ENCODE data around the gene FRMD4B.

FRMD4B gene

GRCh38 chr3:69186575-69187093 is 199.3 kb downstream of the FRMD4B start:
- in situ Hi-C loops (cut with HindIII; ENCODE audit: low sequenced_read_pairs), result no loop called here

GRCh38 chr3:69182588-69183316 is 203.1 kb downstream of the FRMD4B start:
- in situ Hi-C loops (cut with HindIII; ENCODE audit: low sequenced_read_pairs), result no loop called here

- in situ Hi-C loops (cut with HindIII; ENCODE audit: low sequenced_read_pairs), result no loop called here
Observed at GRCh38 chr3:69181592-69182211, 204.2 kb downstream of the FRMD4B start.

GRCh38 chr3:69180869-69181591 is 204.9 kb downstream of the FRMD4B start:
- in situ Hi-C loops (cut with HindIII; ENCODE audit: low sequenced_read_pairs), result no loop called here

- in situ Hi-C loops (cut with HindIII; ENCODE audit: low sequenced_read_pairs), result loop anchor here (5.0 kb wide), 2 partner anchors 67 to 112 kb away; no protein-coding TSS in a partner anchor
Observed at GRCh38 chr3:69179740-69180372, 206.0 kb downstream of the FRMD4B start.

- in situ Hi-C loops (cut with HindIII; ENCODE audit: low sequenced_read_pairs), result loop anchor here (5.0 kb wide), 2 partner anchors 68 to 113 kb away; no protein-coding TSS in a partner anchor
Observed at GRCh38 chr3:69178838-69179739, 206.8 kb downstream of the FRMD4B start.

- in situ Hi-C loops (cut with HindIII; ENCODE audit: low sequenced_read_pairs), result loop anchor here (5.0 kb wide), 2 partner anchors 69 to 114 kb away; no protein-coding TSS in a partner anchor
Observed at GRCh38 chr3:69178082-69178481, 207.8 kb downstream of the FRMD4B start.

- in situ Hi-C loops (cut with HindIII; ENCODE audit: low sequenced_read_pairs), result loop anchor here (5.0 to 25.0 kb wide), 3 partner anchors 72 to 237 kb away; no protein-coding TSS in a partner anchor
Observed at GRCh38 chr3:69174871-69175737, 210.8 kb downstream of the FRMD4B start.

GRCh38 chr3:69174445-69174844 is 211.4 kb downstream of the FRMD4B start:
- in situ Hi-C loops (cut with HindIII; ENCODE audit: low sequenced_read_pairs), result loop anchor here (25.0 kb wide), 1 partner anchor 238 kb away; no protein-coding TSS in a partner anchor

GRCh38 chr3:69172058-69172457 is 213.8 kb downstream of the FRMD4B start:
- in situ Hi-C loops (cut with HindIII; ENCODE audit: low sequenced_read_pairs), result loop anchor here (25.0 kb wide), 1 partner anchor 240 kb away; no protein-coding TSS in a partner anchor

GRCh38 chr3:69166446-69166845 is 219.4 kb downstream of the FRMD4B start:
- in situ Hi-C loops (cut with HindIII; ENCODE audit: low sequenced_read_pairs), result loop anchor here (5.0 to 25.0 kb wide), 2 partner anchors 104 to 246 kb away; no protein-coding TSS in a partner anchor

- in situ Hi-C loops (cut with HindIII; ENCODE audit: low sequenced_read_pairs), result loop anchor here (5.0 to 25.0 kb wide), 2 partner anchors 103 to 247 kb away; no protein-coding TSS in a partner anchor
Observed at GRCh38 chr3:69165744-69166143, 220.1 kb downstream of the FRMD4B start.

GRCh38 chr3:69164296-69164695 is 221.6 kb downstream of the FRMD4B start:
- in situ Hi-C loops (cut with HindIII; ENCODE audit: low sequenced_read_pairs), result loop anchor here (5.0 to 25.0 kb wide), 2 partner anchors 58 to 248 kb away; no protein-coding TSS in a partner anchor

- in situ Hi-C loops (cut with HindIII; ENCODE audit: low sequenced_read_pairs), result loop anchor here (5.0 to 25.0 kb wide), 2 partner anchors 60 to 250 kb away; no protein-coding TSS in a partner anchor
Observed at GRCh38 chr3:69162308-69162980, 223.4 kb downstream of the FRMD4B start.

GRCh38 chr3:69161587-69162307 is 224.1 kb downstream of the FRMD4B start:
- in situ Hi-C loops (cut with HindIII; ENCODE audit: low sequenced_read_pairs), result loop anchor here (5.0 to 25.0 kb wide), 2 partner anchors 61 to 251 kb away; no protein-coding TSS in a partner anchor

- in situ Hi-C loops (cut with HindIII; ENCODE audit: low sequenced_read_pairs), result loop anchor here (5.0 to 25.0 kb wide), 2 partner anchors 62 to 252 kb away; no protein-coding TSS in a partner anchor
Observed at GRCh38 chr3:69160525-69160924, 225.4 kb downstream of the FRMD4B start.

GRCh38 chr3:69160107-69160506 is 225.8 kb downstream of the FRMD4B start:
- in situ Hi-C loops (cut with HindIII; ENCODE audit: low sequenced_read_pairs), result loop anchor here (5.0 to 25.0 kb wide), 2 partner anchors 62 to 252 kb away; no protein-coding TSS in a partner anchor

All from endothelial cell of hepatic sinusoid (primary cell).